ENCODE data around the gene ABCB9. TPM values are rescaled to one million over a fixed set of nuclear protein-coding genes. Genes with fewer than 3 reads are reported as not detected.

ABCB9 gene
- total and polyA plus RNA-seq, 8 donors, result 4.5 to 11.8 (median 8.3) TPM

GRCh38 chr12:123003257-123003656 is 37.0 kb upstream of the ABCB9 start:
- no peak for TF ChIP-seq CTCF (IDR thresholded peaks at IDR 0.05)
- H3K36me3 ChIP-seq, result peaks cover 0 to 63% of the 10 kb centered on the region in 2 donors
- intact Hi-C loops (cut with DNase I), result no loop called here

GRCh38 chr12:123001464-123001863 is 35.2 kb upstream of the ABCB9 start:
- Histone ChIP-seq H3K36me3 (peaks cover 0 to 69% of the 10 kb centered on the region in 2 donors), H3K27ac (no peak overlapping the region), H3K9me3 (no peaks in the 10 kb centered on the region), H3K4me1 (no peaks in the 10 kb centered on the region), H3K4me3 (no peak overlapping the region), H3K27me3 (no peaks in the 10 kb centered on the region)
- intact Hi-C loops (cut with DNase I), result no loop called here
- ATAC-seq, result no peak
- TF ChIP-seq CTCF (IDR thresholded peaks at IDR 0.05), result no peak
- DNase-seq, result no peak

More at GRCh38 chr12:123003257-123003656, 37.0 kb upstream of the ABCB9 start:
- H3K4me3 ChIP-seq, result no peak overlapping the region
- peak in 1 of 4 donors; percentile 50 for DNase-seq
- H3K27me3 ChIP-seq, result no peaks in the 10 kb centered on the region
- H3K4me1 ChIP-seq, result no peaks in the 10 kb centered on the region
- H3K27ac ChIP-seq, result no peak overlapping the region
- ATAC-seq, result no peak
- no peaks in the 10 kb centered on the region for H3K9me3 ChIP-seq

- no peaks in the 10 kb centered on the region for H3K4me1 ChIP-seq
- peaks cover 0 to 71% of the 10 kb centered on the region in 2 donors for H3K36me3 ChIP-seq
- ATAC-seq (no peak), DNase-seq (peak in 1 of 4 donors; percentile 61)
- no peak overlapping the region for H3K4me3 ChIP-seq
- no peak overlapping the region for H3K27ac ChIP-seq
- H3K27me3 ChIP-seq, result no peaks in the 10 kb centered on the region
- H3K9me3 ChIP-seq, result no peaks in the 10 kb centered on the region
- TF ChIP-seq CTCF (IDR thresholded peaks at IDR 0.05), result no peak
- intact Hi-C loops (cut with DNase I), result no loop called here
These were observed 34.3 kb upstream of the ABCB9 start for GRCh38 chr12:123000578-123000977.

GRCh38 chr12:122999986-123000420 is 33.7 kb upstream of the ABCB9 start:
- Histone ChIP-seq H3K27me3 (no peaks in the 10 kb centered on the region), H3K36me3 (peaks cover 0 to 69% of the 10 kb centered on the region in 2 donors), H3K9me3 (no peaks in the 10 kb centered on the region), H3K4me1 (no peaks in the 10 kb centered on the region), H3K27ac (no peak overlapping the region), H3K4me3 (no peak overlapping the region)
- TF ChIP-seq CTCF (IDR thresholded peaks at IDR 0.05), result no peak
- DNase-seq (peak in 1 of 4 donors; percentile 65), ATAC-seq (no peak)
- intact Hi-C loops (cut with DNase I), result no loop called here

- intact Hi-C loops (cut with DNase I), result no loop called here
- DNase-seq, result peak in 1 of 4 donors; percentile 45
- no peak for ATAC-seq
- no peak overlapping the region for H3K27ac ChIP-seq
- H3K27me3 ChIP-seq, result no peaks in the 10 kb centered on the region
- no peaks in the 10 kb centered on the region for H3K9me3 ChIP-seq
- H3K36me3 ChIP-seq, result peaks cover 0 to 69% of the 10 kb centered on the region in 2 donors
- H3K4me3 ChIP-seq, result no peak overlapping the region
- no peaks in the 10 kb centered on the region for H3K4me1 ChIP-seq
- TF ChIP-seq CTCF (IDR thresholded peaks at IDR 0.05), result no peak
These were observed 33.1 kb upstream of the ABCB9 start for GRCh38 chr12:122999196-122999946.

Measured in left lung (tissue), 10 donors.